ENCODE data around the gene ANKRD34A.
"Not testable (repeated sequence)": the region's sequence is repeated elsewhere in the genome, so short reads cannot be mapped to it uniquely, and the experiment has no call there.

Gene ANKRD34A

DNA sequence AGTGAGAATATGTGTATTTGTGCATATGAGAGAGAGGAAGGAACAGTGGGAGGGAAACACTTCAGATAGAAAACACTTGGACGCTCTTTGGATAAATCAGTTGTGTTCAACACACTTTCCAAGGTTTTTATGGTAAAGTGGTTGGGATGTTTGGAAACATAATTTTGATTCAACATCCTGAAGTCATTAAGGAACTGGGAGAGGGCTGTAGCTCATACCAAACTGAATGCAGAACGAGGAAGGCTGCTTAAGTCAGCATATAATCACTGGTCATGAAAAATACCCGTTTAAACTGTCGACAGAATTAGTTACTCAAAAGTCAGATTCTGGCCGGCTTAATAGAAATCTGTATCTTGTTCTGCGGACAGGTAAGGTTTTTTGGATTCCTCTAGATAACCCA, 21.5 kb downstream of the ANKRD34A start:
- DNase-seq = no peak

DNA sequence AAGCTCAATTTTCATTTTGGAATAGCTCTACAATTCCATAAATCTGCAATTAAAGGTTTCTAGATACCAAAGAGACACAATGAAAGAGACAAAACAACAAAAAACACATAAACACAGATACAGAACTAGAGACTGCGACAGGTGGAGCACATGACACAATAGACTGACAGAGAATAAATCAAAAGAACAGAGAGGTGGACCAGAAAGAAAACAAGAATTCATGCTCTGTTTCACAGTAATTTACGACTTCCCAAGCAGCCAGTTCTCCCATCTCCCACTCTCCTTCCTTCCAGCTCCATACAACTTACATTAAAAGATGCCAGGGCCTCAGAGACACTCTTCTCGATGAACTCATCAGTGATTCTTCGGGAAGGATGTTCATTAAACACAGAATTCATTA, 22.0 kb downstream of the ANKRD34A start:
- no peak for DNase-seq

DNA sequence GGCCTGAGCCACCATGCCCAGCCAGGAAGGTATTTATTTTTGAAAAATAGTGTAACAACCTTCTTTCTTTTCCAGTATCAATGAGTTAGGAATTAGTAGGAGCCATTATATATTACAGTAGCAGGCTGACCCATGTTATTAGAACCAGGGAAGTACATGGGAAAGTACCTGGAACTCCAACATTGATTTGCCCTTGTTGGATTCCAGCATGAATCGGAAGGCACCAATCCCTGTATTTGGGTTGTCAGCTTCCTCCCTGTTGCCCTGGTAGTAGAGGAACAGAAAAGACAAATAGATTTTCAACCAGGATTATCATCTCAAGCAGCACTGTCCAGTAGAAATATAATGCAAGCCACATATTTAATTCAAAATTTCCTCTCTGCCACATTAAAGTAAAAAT, 26.9 kb downstream of the ANKRD34A start:
- no peak for DNase-seq

DNA sequence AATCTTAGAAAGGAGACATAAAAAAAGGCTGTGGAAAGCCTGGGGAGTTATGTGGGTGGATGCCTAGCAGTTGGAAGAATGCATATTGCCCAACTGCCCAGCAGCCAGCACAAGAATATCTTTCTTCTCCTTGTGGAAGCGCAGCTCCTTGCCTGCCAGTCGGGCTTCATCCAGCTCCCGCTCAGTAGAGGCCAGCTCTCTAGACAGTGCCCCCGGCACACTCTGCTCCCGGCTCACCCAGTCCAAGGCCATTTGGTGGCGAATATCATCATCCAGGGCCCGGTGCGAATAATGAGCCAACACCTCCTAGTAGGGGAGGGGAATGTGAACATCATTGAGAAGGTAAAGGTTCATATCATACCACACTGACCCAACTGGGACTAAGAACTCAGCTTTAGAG, 28.1 kb downstream of the ANKRD34A start:
- no peak for DNase-seq

DNA sequence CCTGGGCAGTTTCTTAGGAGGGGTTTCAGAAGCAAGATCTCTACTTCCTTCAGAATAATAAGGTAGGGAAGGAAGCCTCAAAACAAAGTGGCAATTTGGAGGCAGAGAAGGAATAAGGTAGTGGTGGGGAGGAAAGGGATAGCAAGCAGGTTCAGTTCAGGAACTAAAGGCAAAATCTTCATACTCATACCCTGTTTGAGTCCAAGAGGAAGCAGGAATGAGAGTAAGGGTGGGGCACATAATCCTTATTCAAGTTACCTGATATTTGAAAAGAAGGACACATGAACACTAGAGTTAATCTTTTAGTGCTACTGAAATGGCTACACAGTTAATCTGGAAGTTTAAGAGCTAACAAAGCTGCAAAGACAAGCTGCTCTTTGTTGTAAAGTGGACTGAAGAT, 28.7 kb downstream of the ANKRD34A start:
- DNase-seq = no peak

DNA sequence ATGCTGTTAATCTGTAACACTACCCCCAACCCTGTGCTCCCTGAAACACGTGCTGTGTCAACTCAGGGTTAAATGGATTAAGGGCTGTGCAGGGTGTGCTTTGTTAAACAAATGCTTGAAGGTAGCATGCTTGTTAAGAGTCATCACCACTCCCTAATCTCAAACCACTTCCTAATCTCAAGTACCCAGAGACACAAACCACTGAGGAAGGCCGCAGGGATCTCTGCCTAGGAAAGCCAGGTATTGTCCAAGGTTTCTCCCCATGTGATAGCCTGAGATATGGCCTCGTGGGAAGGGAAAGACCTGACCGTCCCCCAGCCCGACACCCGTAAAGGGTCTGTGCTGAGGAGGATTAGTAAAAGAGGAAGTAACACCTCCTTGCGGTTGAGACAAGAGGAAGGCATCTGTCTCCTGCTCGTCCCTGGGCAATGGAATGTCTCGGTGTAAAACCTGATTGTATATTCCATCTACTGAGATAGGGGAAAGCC, 31.8 kb downstream of the ANKRD34A start:
- DNase-seq = peak; percentile 88

DNA sequence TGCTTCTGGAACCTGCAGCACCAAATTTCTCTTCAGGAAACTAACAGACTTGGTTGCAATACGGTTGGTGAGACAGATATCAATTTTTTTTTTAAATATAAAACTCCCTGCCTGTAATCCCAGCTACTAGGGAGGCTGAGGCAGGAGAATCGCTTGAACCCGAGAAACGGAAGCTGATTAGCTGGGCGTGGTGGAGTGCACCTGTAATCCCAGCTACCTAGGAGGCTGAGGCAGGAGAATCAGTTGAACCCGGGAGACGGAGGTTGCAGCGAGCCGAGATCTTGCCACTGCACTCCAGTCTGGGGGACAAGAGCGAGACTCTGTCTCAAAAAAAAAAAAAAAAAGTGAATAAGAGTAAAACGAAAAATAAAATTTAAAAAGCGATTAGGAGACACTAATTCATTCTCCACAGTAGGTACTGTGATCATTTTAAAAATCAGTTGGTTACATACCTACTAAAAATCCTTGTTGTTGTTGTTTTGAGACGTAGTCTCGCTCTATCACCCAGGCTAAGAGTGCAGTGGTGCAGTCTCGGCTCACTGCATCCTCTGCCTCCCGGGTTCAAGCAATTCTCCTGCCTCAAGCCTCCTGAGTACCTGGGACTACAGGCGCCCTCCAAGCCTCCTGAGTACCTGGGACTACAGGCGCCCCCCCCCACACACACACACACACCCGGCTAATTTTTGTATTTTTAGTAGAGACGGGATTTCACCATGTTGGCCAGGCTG, 36.3 kb downstream of the ANKRD34A start:
- no peak for DNase-seq

DNA sequence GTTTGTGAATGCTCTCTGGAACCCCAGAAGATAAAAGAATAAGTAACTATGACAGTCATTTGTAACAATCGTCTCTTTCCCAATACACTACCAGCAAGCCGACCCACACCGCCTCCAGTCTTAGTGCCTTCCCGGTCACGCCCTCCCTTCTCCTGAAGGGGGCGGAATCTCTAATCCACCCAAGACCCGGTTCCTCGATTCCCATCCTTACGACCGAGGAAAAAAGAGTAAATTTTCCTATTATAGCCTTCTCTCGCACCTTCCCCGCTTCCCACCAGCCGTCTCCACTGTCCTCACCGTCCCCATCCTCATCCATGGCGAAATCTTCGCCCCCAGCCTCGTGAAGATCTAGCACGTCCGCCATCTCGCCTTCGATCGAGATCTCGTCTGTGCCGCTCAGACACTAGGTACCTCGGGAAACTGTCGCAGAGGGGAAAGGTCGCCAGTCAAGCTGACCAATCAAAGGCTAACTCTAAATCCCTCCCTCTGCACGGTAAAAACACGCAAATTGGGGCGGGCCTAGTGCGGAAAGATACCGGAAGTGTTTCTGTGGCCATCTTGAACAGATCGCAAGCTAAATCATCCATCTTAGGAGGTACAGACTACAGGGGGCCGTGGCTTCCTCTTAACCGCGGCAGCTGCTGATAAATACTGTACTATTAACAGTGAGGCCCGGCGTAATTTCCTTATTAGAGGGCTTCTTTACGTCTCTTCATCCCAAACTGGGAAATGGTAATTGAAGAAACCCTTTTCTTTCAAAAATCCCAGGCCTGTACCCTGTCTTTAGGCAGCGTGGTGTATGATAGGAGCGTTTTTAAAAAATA, 37.1 kb downstream of the ANKRD34A start, which contains the start of gene RBM8A:
RBM8A (minus strand) TSS at position 422 of the 824 bp plus-strand sequence; CDS start at position 364, 58 bp downstream.
- peak; percentile 99 for DNase-seq

DNA sequence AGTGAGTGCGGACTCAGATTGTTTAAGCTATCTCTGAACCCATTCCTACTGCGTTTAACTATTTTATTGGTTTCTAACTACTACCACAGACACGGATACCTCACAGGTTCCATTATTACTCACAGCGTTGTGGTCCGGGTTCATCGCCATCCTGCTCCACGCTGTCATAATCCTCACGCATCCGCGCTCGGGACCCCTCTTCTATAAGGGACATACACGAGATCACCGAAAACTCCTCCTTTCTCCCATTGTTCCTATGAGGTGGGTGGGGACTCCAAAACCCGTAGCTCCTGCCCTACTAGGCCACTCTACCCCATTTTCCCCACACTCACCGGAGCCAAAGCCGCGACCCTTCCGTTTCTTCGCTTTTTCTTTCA, 37.7 kb downstream of the ANKRD34A start:
- DNase-seq = no peak

DNA sequence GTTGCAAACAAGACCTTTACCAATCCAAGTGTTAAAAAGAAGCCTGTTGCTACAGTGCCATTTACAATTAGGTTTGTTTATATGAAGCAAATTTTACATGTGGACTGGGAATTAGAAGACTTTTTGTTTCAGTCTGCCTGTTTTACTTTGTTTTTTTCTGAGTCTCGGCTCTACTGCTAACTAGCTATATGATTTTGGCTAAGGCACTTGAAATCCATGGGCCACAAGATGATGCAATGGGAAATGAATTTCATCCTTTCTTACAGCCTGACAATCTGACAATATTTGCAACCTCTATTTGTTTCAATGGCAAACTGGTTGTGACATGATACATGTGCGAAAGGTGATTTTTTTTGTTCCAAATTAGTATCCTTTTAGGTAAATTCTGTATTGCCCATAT, 42.1 kb downstream of the ANKRD34A start:
- DNase-seq = peak; percentile 29

DNA sequence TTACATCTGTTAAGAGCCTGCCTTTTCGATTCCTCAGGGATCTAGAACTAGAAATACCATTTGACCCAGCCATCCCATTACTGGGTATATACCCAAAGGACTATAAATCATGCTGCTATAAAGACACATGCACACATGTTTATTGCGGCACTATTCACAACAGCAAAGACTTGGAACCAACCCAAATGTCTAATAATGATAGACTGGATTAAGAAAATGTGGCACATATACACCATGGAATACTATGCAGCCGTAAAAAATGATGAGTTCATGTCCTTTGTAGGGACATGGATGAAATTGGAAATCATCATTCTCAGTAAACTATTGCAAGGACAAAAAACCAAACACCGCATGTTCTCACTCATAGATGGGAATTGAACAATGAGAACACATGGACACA, 44.1 kb downstream of the ANKRD34A start:
- DNase-seq = not testable (repeated sequence)

DNA sequence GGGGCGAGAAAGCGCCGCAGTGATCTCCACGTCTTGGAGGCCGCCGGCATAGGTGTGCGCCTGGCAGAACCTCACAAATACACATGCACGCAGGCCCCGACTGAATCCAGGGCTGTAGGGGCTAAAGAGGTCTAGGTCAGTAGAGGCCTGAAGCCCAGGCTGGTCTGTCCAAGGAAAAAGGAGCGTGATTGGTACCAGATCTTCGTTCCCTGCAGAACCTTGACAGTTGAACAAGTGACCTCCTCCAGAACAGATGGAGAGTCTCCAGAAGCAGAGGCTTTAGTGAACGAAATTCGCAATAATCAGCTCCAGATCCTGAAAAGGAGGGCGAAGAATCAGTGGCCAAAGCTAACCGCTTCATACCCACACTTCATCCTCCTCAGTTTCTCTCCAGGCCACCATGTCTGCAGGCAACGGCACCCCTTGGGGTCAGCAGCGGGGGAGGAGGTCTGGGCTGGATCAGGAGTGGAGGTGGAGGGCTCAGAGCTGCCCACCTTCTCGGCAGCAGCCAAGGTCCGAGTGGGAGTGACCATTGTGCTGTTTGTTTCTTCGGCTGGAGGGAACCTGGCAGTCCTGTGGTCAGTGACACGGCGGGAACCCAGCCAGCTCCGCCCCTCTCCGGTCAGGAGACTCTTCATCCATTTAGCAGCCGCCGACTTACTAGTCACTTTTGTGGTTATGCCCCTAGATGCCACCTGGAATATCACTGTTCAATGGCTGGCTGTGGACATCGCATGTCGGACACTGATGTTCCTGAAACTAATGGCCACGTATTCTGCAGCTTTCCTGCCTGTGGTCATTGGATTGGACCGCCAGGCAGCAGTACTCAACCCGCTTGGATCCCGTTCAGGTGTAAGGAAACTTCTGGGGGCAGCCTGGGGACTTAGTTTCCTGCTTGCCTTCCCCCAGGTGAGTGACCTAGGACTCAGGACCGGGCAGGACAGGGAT, 45.1 kb downstream of the ANKRD34A start:
- peak; percentile 73 for DNase-seq

DNA sequence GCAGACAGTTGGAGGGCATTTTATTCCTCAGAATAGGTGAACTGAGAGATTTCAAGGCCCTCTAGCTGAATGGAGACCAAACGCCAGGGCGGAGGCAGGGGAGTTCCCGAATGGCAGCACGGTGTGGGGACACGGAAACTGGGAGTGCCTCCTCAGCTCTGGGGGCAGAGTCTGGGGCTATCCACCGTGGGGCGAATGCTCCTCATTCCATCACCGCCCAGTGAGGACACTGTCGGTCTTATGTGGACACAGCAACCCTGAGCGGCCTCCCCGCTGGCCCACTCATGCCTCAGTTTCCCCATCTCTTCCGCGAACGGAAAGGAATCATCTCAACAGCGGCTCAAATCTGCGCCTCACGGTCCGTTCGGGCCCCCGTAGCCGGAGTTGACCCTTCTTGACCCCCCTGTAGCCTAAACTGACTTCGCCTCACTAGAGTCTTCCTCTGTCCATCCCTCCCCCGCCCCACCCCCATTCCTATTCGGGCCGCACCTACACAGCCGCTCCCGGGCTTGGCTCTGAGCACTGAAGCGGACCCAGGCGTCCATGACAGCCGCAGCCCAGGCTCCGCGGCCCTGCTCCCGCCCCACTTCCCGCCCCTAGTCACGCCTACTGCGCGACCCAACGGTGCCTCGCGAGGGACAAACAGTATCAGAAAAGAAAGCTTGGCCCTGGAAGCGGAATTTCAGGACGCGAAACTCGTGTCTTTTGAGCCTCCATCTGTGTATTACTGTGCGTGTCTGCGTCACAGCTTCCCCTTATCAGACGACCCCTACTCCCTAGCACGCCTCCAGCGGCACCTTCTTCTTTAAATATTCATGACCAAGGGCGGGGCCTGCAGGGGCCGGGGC, 46.0 kb downstream of the ANKRD34A start, which contains the start of gene PEX11B:
PEX11B (minus strand) TSS at position 574 of the 848 bp plus-strand sequence; CDS start at position 545, 29 bp downstream.
- DNase-seq = peak; percentile 98

DNA sequence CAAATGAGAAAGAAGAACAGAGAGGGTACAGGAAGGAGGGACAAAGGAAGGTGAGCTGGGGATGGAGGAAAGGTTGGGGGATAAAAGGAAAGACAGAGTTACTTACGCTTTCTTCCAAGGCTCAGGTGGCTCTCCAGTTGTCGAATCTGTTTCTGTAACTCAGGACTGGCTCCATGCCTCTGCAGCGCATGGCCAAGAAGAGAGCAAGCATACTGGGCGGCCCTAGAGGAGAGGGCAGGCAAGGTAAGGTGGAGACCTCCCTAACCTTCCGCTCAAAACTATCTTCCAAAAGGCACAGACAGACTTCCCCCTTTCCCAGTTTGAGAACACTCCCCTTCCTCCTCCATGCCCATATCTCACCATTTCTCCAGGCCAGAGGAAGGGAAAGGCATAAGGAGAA, 46.8 kb downstream of the ANKRD34A start:
- DNase-seq = no peak

DNA sequence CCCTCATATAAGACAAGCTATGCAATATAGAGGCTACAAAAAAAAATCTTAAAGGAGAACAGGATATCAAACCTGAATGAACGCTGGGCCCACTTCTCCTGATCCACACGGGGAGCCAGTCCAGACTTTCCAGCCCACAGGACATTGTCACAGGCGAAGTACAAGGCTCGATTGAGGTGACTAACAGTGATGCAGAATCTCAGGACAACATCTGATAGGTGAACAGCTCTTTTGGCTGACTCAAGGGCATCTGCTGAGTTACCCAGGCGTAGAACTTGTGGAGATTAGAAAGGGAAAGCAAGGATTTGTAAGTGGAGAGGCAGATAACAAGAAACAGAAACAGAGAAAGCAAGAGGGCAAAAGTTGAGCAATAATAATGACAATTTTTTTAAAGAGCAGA, 47.6 kb downstream of the ANKRD34A start:
- no peak for DNase-seq

DNA sequence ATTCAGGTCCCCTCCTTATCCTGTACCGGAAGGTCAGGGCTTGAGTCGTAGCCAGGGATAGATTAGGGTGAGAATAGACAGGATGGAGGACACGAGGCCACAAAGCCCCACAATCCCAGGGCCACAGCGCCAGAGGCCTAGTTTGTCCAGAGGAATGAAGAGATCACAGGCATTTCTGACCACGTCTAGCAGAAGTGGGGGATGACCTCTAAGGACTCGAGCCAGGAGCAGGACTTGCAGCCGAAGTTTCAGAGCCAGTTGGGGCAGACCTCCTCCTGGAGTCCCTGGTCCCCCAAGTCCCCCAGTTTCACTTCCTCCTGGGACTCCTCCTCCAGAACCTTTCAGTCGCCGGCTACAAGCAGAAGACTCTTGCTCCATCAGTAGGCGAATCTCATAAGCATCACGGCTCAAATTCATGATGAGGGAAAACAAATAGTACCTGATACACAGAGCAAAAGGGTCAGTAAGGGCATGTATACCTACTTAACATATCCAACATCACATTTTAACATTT, 52.2 kb downstream of the ANKRD34A start:
- no peak for DNase-seq
